Glutamatergic neuron (in vitro differentiated cells): ENCODE results near the gene RABEP1. TPM values are rescaled to one million over a fixed set of nuclear protein-coding genes. Genes with fewer than 3 reads are reported as not detected.

ENCODE experiments used
- DNase-seq: peaks from one replicate; pipeline ENCODE4 v3.0.0; 2022
- H3K27ac Mint-ChIP-seq: one replicate; pipeline ENCODE4 v1.8.0; 2020; ENCODE audit warnings: mild to moderate bottlenecking, mixed read lengths, inconsistent platforms; ENCODE audit not compliant: unreplicated experiment
- H3K27me3 Mint-ChIP-seq: one replicate; pipeline ENCODE4 v1.8.0; 2020; ENCODE audit warnings: mild to moderate bottlenecking, moderate library complexity, mixed read lengths, inconsistent platforms; ENCODE audit not compliant: unreplicated experiment
- H3K36me3 Mint-ChIP-seq: one replicate; pipeline ENCODE4 v1.8.0; 2020; ENCODE audit warnings: mild to moderate bottlenecking, mixed read lengths, inconsistent platforms; ENCODE audit not compliant: unreplicated experiment
- H3K4me1 Mint-ChIP-seq: one replicate; pipeline ENCODE4 v1.8.0; 2020; ENCODE audit warnings: mild to moderate bottlenecking, low read depth, mixed read lengths, inconsistent platforms; ENCODE audit not compliant: unreplicated experiment
- H3K4me3 Mint-ChIP-seq: one replicate; pipeline ENCODE4 v1.8.0; 2020; ENCODE audit warnings: mild to moderate bottlenecking, mixed read lengths, inconsistent platforms; ENCODE audit not compliant: unreplicated experiment
- H3K9me3 Mint-ChIP-seq: one replicate; pipeline ENCODE4 v1.8.0; 2020; ENCODE audit warnings: mild to moderate bottlenecking, moderate library complexity, mixed read lengths, inconsistent platforms; ENCODE audit not compliant: unreplicated experiment
- total RNA-seq: library from RNA; stranded (reverse); fragmentation: NEBNext Ultra II Directional; extraction: Animal tissue kit (Norgen Biotek cat#: 25700); gene quantifications from one replicate; pipeline ENCODE4 v1.2.1, GENCODE V29; 2021; ENCODE audit not compliant: unreplicated experiment
- TF ChIP-seq, protein P1 (sequence below): fragments of 200-600 bp; sonication (generic); IDR thresholded peaks from one replicate; pipeline ENCODE4 v1.5.0; 2021; ENCODE audit not compliant: partially characterized antibody, unreplicated experiment

Gene RABEP1
- total RNA-seq, 1 donor from 2014 or later = 63.0 TPM

DNA sequence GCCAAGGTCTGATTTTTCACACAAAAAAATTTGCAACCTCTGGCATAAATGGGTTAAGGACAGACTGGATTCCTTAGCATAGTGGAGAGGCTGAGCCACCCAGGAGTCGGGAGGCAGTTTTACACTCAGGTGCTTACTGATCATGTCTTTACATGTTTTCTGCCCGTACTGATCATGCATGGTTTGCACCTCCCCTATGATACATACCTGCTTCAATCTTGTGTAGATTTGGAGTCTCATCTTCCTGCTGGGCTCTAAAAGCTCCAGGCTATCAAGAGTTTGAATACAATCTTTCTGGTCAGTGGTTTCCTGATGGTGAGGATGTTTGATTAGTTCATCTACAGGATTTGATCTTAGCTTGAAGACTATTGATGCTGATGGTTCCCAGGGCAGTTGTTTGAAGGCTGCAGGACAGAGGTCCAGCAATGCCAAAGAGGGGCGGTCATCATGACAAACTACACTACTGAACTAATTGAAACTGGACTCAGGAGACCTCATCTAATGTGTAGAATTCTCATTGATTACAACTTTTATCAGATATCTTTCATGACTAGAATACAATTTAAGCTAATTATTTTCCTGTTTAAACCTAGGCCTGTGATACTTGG, 150.0 kb downstream of the RABEP1 start:
- no peak overlapping the region for H3K4me3 Mint-ChIP-seq
- no peak for DNase-seq
- peaks cover 4% of the 10 kb centered on the region for H3K36me3 Mint-ChIP-seq
- H3K9me3 Mint-ChIP-seq = peaks cover 2% of the 10 kb centered on the region
- TF ChIP-seq, protein P1, sequence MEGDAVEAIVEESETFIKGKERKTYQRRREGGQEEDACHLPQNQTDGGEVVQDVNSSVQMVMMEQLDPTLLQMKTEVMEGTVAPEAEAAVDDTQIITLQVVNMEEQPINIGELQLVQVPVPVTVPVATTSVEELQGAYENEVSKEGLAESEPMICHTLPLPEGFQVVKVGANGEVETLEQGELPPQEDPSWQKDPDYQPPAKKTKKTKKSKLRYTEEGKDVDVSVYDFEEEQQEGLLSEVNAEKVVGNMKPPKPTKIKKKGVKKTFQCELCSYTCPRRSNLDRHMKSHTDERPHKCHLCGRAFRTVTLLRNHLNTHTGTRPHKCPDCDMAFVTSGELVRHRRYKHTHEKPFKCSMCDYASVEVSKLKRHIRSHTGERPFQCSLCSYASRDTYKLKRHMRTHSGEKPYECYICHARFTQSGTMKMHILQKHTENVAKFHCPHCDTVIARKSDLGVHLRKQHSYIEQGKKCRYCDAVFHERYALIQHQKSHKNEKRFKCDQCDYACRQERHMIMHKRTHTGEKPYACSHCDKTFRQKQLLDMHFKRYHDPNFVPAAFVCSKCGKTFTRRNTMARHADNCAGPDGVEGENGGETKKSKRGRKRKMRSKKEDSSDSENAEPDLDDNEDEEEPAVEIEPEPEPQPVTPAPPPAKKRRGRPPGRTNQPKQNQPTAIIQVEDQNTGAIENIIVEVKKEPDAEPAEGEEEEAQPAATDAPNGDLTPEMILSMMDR = no peak
- H3K4me1 Mint-ChIP-seq = peaks cover 22% of the 10 kb centered on the region
- H3K27ac Mint-ChIP-seq = peak overlapping the region; percentile 1
- H3K27me3 Mint-ChIP-seq = no peaks in the 10 kb centered on the region

DNA sequence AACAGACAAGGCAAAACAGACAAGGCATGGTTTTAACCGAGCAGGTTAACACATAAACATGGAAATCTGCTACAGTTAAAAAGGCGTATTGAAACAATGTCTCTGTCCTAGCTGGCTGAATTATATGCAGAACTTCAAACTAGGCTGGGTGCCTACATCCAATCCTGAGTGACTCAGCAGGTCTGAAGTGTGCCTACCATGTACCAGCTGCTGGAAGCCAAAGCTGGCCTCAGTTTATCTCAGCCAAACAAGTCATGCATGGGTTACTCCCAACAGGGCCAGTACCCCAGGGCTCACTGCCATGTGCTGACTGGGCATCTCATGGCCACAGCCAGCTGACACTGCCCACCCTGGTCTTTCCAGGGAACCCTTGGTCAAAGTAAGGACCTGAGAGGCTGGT, 152.9 kb downstream of the RABEP1 start:
- Mint-ChIP-seq H3K9me3 (peaks cover 4% of the 10 kb centered on the region), H3K27ac (no peak overlapping the region), H3K4me3 (no peak overlapping the region), H3K36me3 (peaks cover 4% of the 10 kb centered on the region), H3K27me3 (no peaks in the 10 kb centered on the region), H3K4me1 (peaks cover 25% of the 10 kb centered on the region)
- no peak for DNase-seq
- TF ChIP-seq, protein P1 = no peak

Other genes starting within 250 kb of the RABEP1 start
- not detected for gene SLC52A1, start 246.9 kb upstream of the RABEP1 start, total RNA-seq
- gene ZFP3, start 203.8 kb upstream of the RABEP1 start, total RNA-seq = 4.9 TPM
- gene ZNF232, start 170.4 kb upstream of the RABEP1 start, total RNA-seq = 44.5 TPM
- 4.7 TPM for gene USP6, start 166.3 kb upstream of the RABEP1 start, total RNA-seq
- gene ZNF594, start 90.4 kb upstream of the RABEP1 start, total RNA-seq = 21.2 TPM
- gene SCIMP, start 47.4 kb upstream of the RABEP1 start, total RNA-seq = not detected
- gene NUP88, start 137.4 kb downstream of the RABEP1 start, total RNA-seq = 74.5 TPM
- gene RPAIN, start 137.9 kb downstream of the RABEP1 start, total RNA-seq = 168 TPM
- gene C1QBP, start 156.9 kb downstream of the RABEP1 start, total RNA-seq = 96.4 TPM
- gene DHX33, start 186.7 kb downstream of the RABEP1 start, total RNA-seq = 23.9 TPM
- 56.1 TPM for gene DERL2, start 203.9 kb downstream of the RABEP1 start, total RNA-seq
- gene MIS12, start 204.3 kb downstream of the RABEP1 start, total RNA-seq = 23.2 TPM